ENCODE results near the gene KCNH2.
"Not testable (repeated sequence)": the region's sequence is repeated elsewhere in the genome, so short reads cannot be mapped to it uniquely, and the experiment has no call there.

The KCNH2 gene

GRCh38 chr7:151012911-151013347 lies 34.8 kb upstream of the KCNH2 start:
- no peak for DNase-seq (ENCODE audit: low read depth, low spot score)

GRCh38 chr7:151012031-151012692 lies 34.0 kb upstream of the KCNH2 start:
- DNase-seq (ENCODE audit: low read depth, low spot score), result no peak

DNA sequence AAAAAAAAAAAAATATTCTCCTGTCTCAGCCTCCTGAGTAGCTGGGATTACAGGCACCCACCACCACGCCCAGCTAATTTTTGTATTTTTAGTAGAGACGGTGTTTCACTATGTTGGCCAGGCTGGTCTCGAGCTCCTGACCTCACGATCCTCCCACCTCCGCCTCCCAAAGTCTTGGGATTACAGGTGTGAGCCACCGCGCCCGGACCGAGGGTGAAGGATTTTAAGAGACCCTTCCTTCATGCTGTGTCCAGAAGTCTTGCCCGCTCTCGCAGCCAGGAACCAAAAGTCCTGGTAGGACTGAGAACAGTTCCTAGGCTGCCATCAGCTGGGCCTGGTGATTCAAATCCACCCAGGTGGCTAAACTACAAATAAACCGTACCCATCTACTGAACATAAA lies 33.5 kb upstream of the KCNH2 start:
- DNase-seq (ENCODE audit: low read depth, low spot score), result not testable (repeated sequence)

DNA sequence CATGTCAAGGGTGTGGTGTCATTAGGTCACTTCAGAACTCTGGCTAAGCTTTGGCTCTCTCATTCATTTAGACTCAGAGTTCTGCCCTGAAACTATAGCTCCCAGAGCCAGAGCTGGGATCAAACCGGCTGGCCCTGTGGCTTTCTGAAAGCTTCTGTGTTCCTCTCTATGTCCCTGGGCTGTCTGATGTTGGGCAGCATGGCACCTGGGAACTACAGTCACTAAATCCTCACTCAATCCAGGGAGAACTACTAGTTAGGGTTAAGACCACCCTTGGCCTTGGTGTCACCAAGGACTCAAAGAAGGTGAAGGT lies 32.9 kb upstream of the KCNH2 start:
- DNase-seq (ENCODE audit: low read depth, low spot score), result no peak

DNA sequence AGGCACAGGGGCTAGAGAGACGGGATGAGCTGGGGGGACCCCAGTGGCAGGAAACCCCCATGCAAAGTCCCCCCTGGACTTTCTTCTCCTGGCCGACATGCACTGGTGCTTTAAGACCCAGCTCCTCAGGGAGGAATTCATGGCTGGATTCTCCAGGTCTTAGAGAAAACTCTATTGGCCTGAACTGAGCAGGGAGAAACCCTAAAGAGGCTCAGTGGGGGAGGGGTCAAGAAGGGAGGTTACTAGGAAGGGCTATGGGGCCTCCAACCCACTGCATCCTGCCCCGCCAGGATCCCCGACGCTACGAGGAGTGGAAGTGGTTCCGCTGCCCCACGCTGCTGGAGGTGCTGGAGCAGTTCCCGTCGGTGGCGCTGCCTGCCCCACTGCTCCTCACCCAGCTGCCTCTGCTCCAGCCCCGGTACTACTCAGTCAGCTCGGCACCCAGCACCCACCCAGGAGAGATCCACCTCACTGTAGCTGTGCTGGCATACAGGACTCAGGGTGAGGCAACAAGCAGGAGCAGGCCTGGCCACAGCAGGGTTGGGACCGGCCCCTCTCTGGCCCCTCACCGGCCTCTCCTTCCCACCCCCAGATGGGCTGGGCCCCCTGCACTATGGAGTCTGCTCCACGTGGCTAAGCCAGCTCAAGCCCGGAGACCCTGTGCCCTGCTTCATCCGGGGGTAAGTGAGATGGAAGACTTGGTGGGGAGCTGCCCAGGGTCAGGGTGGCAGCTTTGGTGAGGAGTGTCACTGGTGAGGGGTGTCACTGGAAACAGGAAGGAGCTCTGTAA lies 32.4 kb upstream of the KCNH2 start:
- DNase-seq (ENCODE audit: low read depth, low spot score), result no peak

DNA sequence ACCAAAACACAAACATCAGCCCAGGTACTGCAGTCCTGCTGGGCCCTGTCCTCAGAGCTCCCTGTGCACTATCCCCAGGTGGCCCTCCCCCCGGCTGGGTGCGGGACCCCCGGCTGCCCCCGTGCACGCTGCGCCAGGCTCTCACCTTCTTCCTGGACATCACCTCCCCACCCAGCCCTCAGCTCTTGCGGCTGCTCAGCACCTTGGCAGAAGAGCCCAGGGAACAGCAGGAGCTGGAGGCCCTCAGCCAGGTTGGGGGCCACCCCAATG lies 31.9 kb upstream of the KCNH2 start:
- no peak for DNase-seq (ENCODE audit: low read depth, low spot score)

- DNase-seq (ENCODE audit: low read depth, low spot score), result no peak
These were observed 31.4 kb upstream of the KCNH2 start for GRCh38 chr7:151009327-151010036.

DNA sequence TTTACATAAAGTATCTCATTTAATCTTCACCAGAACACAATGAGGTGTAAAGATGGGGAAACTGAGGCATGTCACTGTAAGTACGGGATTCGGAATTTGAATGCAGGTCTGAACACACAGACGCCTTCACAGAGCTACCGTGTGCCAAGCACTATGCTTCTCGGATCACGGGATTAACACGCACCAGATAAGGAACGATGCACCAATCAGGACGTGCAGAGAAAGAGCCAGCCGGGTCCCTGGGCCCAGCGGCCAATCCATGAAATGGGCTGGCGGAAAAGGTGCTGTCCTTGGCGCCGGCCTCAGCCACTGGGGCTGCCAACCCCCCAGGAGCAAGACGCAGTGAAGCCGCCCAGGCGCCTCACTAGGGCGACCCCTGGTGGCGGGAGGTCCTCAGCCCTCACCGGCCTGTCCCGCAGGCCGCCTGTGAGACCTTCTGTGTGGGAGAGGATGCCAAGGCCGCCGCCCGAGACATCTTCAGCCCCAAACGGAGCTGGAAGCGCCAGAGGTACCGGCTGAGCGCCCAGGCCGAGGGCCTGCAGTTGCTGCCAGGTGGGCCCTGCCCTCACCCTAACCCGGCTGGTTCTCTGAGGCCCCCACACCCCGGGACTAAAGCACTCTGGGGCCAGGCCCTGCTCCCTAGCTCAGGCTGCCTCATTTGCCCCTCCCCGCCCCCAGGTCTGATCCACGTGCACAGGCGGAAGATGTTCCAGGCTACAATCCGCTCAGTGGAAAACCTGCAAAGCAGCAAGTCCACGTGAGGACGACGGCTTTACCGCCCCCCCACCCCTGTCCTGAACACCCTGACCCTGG lies 30.6 kb upstream of the KCNH2 start:
- no peak for DNase-seq (ENCODE audit: low read depth, low spot score)

DNA sequence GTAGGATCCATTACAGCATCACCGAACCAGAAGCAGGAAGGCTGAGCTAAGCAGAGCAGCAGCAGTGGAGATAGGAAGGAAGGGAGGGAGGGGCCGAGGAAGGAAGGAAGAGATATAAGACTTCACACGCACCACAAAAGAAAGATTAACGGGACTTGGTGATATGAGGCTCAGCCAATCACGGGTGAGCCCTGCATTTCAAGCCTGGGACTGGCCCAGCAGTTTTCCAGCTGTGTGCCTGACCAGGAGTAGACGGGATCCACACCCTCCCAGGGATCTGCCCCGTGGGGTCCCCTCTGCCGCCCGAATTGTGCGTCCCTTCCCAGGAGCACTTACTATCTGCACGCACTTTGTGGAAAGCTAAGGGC lies 30.0 kb upstream of the KCNH2 start:
- no peak for DNase-seq (ENCODE audit: low read depth, low spot score)

GRCh38 chr7:151007469-151007898 lies 29.4 kb upstream of the KCNH2 start:
- no peak for DNase-seq (ENCODE audit: low read depth, low spot score)

DNA sequence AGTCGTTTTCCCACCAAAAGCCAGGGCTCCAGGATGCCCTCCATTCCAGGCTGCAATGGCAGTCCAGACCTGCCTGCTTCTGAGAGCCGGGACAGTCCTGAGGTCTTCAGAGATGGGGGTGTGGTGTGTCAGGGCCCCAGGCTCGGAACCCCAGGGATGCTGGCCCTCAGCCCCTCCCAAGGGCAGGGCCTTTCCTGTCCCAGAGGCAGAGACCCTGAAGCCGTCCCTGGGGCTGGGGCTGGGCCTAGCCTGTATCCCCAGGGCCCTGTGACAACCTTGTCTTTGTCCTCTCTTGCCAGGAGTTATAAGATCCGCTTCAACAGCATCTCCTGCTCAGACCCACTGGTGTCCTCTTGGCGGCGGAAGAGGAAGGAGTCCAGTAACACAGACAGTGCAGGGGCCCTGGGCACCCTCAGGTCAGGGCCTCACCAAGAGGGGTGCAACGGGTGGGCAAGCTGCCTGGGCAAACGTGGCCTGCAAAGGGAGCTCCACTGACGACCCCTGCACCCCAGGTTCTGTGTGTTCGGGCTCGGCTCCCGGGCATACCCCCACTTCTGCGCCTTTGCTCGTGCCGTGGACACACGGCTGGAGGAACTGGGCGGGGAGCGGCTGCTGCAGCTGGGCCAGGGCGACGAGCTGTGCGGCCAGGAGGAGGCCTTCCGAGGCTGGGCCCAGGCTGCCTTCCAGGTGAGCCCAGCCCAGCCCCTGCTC lies 28.6 kb upstream of the KCNH2 start:
- no peak for DNase-seq (ENCODE audit: low read depth, low spot score)

DNA sequence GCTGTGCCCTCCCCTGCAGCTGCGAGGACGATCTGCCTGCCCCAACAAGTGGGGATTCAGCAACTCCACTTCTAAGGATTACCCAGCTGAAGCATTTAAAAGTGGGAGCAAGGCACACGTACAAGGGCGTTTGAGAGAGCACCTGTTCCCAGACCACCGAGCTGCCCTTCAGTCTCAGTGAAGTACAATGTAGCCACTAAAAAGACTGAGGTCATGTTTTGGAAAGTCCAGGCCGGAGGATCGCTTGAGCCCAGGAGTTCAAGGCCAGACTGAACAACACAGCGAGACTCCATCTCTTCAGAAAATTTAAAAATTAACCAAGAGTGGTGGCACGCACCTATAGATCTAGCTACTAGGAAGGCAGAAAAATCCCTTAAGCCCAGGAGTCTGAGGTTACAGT lies 27.4 kb upstream of the KCNH2 start:
- DNase-seq (ENCODE audit: low read depth, low spot score), result no peak

DNA sequence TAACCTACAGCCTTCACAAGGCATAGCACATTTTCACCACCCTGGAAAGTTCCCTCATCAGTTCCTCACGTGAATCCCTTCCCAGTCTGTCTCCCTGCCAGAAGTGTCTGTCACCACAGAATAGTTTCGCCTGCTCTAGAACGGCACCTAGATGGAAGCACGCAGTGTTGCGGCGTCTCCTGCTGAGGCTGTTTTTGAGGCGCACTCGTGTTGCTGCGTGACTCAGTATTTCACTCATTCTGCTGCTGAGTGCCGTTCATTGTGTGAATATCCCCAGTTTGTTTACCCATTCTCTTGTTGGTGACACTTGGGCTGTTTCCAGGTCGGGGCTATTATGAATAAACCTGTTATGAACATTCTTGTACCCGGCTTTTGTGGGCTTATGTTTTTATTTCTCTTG lies 25.5 kb upstream of the KCNH2 start:
- no peak for DNase-seq (ENCODE audit: low read depth, low spot score)

- no peak for DNase-seq (ENCODE audit: low read depth, low spot score)
These were observed 23.4 kb upstream of the KCNH2 start for GRCh38 chr7:151001546-151001945.

DNA sequence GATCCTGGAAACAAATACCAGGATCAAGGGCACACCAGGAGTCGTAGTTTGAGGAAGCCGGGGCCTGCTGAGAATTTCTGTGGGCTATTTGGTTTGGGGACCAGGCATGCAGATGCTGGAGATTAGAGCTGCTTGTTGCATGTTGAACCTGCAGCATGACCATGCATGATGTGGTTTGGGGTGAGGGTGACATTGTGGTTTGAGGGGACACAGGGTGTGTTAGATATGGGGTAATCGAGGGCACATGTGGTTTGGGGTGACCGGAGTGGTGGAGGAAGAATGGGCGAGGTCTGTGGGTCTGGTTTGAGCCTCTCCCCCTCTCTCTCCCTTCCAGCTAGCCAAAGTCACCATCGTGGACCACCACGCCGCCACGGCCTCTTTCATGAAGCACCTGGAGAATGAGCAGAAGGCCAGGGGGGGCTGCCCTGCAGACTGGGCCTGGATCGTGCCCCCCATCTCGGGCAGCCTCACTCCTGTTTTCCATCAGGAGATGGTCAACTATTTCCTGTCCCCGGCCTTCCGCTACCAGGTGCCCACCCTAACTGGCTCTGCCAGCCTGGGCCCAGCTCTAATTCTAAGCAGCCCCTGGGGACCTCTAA lies 22.9 kb upstream of the KCNH2 start:
- DNase-seq (ENCODE audit: low read depth, low spot score), result no peak

DNA sequence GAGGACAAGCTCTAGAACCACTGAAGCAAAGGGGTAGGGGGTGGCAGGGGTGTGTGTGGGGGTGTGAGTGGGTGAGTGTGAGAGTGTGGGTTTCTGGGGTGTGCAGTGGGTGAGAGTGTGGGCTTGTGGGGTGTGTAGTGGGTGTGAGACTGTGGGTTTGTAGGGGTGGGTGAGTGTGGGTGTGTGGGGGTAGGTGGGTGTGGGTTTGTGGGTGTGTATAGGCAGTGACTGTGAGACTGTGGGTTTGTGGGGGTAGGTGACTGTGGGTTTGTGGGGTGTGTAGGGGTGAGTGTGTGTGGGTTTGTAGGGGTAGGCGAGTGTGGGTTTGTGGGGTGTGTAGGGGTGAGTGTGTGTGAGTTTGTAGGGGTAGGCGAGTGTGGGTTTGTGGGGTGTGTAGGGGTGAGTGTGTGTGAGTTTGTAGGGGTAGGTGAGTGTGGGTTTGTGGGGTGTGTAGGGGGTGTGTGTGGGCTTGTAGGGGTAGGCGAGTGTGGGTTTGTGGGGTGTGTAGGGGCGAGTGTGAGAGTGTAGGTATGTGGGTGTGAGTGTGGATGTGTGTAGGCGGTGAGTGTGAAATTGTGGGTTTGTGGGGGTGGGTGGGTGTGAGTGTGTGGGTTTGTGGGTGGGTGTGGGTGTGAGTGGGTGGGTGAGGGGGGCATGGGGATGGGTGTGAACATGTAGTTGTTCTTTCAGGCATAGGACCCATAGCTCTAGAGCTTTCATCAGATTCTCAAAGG lies 21.5 kb upstream of the KCNH2 start:
- DNase-seq (ENCODE audit: low read depth, low spot score), result no peak

DNA sequence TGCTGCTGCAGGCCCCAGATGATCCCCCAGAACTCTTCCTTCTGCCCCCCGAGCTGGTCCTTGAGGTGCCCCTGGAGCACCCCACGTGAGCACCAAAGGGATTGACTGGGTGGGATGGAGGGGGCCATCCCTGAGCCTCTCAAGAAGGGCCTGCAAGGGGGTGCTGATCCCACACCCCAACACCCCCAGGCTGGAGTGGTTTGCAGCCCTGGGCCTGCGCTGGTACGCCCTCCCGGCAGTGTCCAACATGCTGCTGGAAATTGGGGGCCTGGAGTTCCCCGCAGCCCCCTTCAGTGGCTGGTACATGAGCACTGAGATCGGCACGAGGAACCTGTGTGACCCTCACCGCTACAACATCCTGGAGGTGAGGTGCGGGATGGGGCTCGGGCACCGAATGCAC lies 20.9 kb upstream of the KCNH2 start:
- no peak for DNase-seq (ENCODE audit: low read depth, low spot score)

DNA sequence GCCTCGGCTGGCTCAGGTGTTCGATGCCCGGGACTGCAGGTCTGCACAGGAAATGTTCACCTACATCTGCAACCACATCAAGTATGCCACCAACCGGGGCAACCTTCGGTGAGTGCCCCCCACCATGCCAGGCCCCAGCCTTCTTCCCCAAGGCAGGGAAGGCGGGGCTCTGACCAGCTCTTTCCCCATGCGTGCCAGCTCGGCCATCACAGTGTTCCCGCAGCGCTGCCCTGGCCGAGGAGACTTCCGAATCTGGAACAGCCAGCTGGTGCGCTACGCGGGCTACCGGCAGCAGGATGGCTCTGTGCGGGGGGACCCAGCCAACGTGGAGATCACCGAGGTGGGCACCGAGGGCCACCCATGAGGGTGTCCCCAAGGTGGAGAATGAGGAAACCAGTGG lies 20.2 kb upstream of the KCNH2 start:
- DNase-seq (ENCODE audit: low read depth, low spot score), result no peak

GRCh38 chr7:150997817-150998216 lies 19.7 kb upstream of the KCNH2 start:
- no peak for DNase-seq (ENCODE audit: low read depth, low spot score)

GRCh38 chr7:150997075-150997511 lies 19.0 kb upstream of the KCNH2 start:
- DNase-seq (ENCODE audit: low read depth, low spot score), result no peak
